GM23338 (cell line): Measurements from ENCODE around the gene PPP1R9A. TPM values are rescaled to one million over a fixed set of nuclear protein-coding genes. Genes with fewer than 3 reads are reported as not detected.

Experiments used
- ATAC-seq: fragments of 200-7000 bp; cut with Tn5 transposase; 3 replicates; pipeline ENCODE4 v1.9.1; 2020
- DNase-seq: peaks from one replicate; pipeline ENCODE4 v3.0.0-alpha.2; 2015; ENCODE audit warnings: low spot score
- H2AFZ ChIP-seq: fragments of 200-600 bp; sonication (generic); 2 replicates; pipeline ENCODE4 v1.8.0; 2016; ENCODE audit warnings: antibody characterized with exemption, mild to moderate bottlenecking, moderate library complexity
- H3F3A ChIP-seq: fragments of 200-600 bp; sonication (generic); replicated peaks from 2 replicates; pipeline ENCODE4 v1.8.0; 2017; ENCODE audit warnings: antibody characterized with exemption, mixed run types, low read depth
- H3K27ac ChIP-seq: fragments of 200-600 bp; sonication (generic); 2 replicates; pipeline ENCODE4 v1.6.1; 2016; ENCODE audit warnings: low read depth
- H3K27me3 ChIP-seq: fragments of 200-600 bp; sonication (generic); 2 replicates; pipeline ENCODE4 v1.8.0; 2016; ENCODE audit warnings: mild to moderate bottlenecking, mixed run types, moderate library complexity; ENCODE audit not compliant: insufficient read depth
- H3K36me3 ChIP-seq: fragments of 200-600 bp; sonication (generic); 2 replicates; pipeline ENCODE4 v1.8.0; 2016; ENCODE audit warnings: mild to moderate bottlenecking; ENCODE audit not compliant: insufficient read depth
- H3K4me1 ChIP-seq: fragments of 200-600 bp; sonication (generic); 2 replicates; pipeline ENCODE4 v1.8.0; 2016; ENCODE audit warnings: mild to moderate bottlenecking, moderate library complexity; ENCODE audit not compliant: insufficient read depth
- H3K4me2 ChIP-seq: fragments of 200-600 bp; sonication (generic); 2 replicates; pipeline ENCODE4 v1.7.1; 2017; ENCODE audit warnings: mixed run types
- H3K4me3 ChIP-seq: fragments of 200-600 bp; sonication (generic); 2 replicates; pipeline ENCODE4 v1.6.1; 2016; ENCODE audit warnings: mixed run types
- H3K79me2 ChIP-seq: fragments of 200-600 bp; sonication (generic); replicated peaks from 2 replicates; pipeline ENCODE4 v1.8.0; 2017; ENCODE audit warnings: mild to moderate bottlenecking; ENCODE audit not compliant: insufficient read depth
- H3K9me2 ChIP-seq: fragments of 200-600 bp; sonication (generic); 2 replicates; pipeline ENCODE4 v1.8.0; 2017; ENCODE audit not compliant: insufficient read depth
- H4K20me1 ChIP-seq: fragments of 200-600 bp; sonication (generic); replicated peaks from 2 replicates; pipeline ENCODE4 v1.8.0; 2017; ENCODE audit warnings: mild to moderate bottlenecking; ENCODE audit not compliant: insufficient read depth
- H3K27ac Mint-ChIP-seq: 2 replicates; pipeline ENCODE4 v1.8.0; 2020; ENCODE audit warnings: inconsistent platforms, mild to moderate bottlenecking, moderate library complexity, mixed read lengths
- H3K27me3 Mint-ChIP-seq: 3 replicates; pipeline ENCODE4 v1.8.0; 2022; ENCODE audit warnings: low read depth, mild to moderate bottlenecking, moderate library complexity, mixed read lengths, inconsistent platforms; ENCODE audit not compliant: insufficient read depth, poor library complexity
- H3K36me3 Mint-ChIP-seq: 3 replicates; pipeline ENCODE4 v1.8.0; 2021; ENCODE audit warnings: low read depth, mild to moderate bottlenecking, inconsistent platforms, moderate library complexity, mixed read lengths
- H3K4me1 Mint-ChIP-seq: 3 replicates; pipeline ENCODE4 v1.8.0; 2020; ENCODE audit warnings: mild to moderate bottlenecking, inconsistent platforms, mixed read lengths
- H3K4me3 Mint-ChIP-seq: 3 replicates; pipeline ENCODE4 v1.8.0; 2021; ENCODE audit warnings: moderate library complexity, mild to moderate bottlenecking, inconsistent platforms, mixed read lengths
- H3K9me3 Mint-ChIP-seq: 3 replicates; pipeline ENCODE4 v1.8.0; 2020; ENCODE audit warnings: moderate library complexity, mild to moderate bottlenecking, inconsistent platforms, mixed read lengths
- CREB1 ChIP-seq: fragments of 250-450 bp; sonication (Bioruptor Pico); IDR thresholded peaks from 2 replicates; pipeline ENCODE4 v1.5.0; 2020; ENCODE audit warnings: low read depth, mild to moderate bottlenecking, moderate library complexity
- CTCF ChIP-seq, 2 experiments: fragments of 200-600 bp in 1 of 2; sonication (generic) in 1 of 2; conservative IDR thresholded peaks; 2 replicates each; pipeline versions ENCODE4 v1.5.1 to v1.6.1; 2016 to 2017; ENCODE audit warnings: antibody characterized with exemption in 2 of 2, low read depth in 2 of 2, mild to moderate bottlenecking in 2 of 2, moderate library complexity in 1 of 2
- ETS1 ChIP-seq: IDR thresholded peaks from 2 replicates; pipeline ENCODE4 v1.6.1; 2016; ENCODE audit warnings: antibody characterized with exemption
- EZH2 ChIP-seq: fragments of 200-600 bp; sonication (generic); IDR thresholded peaks from one replicate; pipeline ENCODE4 v1.8.0; 2017; ENCODE audit warnings: antibody characterized with exemption, mild to moderate bottlenecking, low read depth; ENCODE audit not compliant: unreplicated experiment
- EZH2phosphoT487 ChIP-seq: fragments of 200-600 bp; sonication (generic); IDR thresholded peaks from one replicate; pipeline ENCODE4 v1.8.1; 2018; ENCODE audit warnings: antibody characterized with exemption; ENCODE audit not compliant: unreplicated experiment
- JUNB ChIP-seq: IDR thresholded peaks from one replicate; pipeline ENCODE4 v1.6.1; 2016; ENCODE audit warnings: antibody characterized with exemption; ENCODE audit not compliant: unreplicated experiment
- NANOG ChIP-seq: IDR thresholded peaks from 2 replicates; pipeline ENCODE4 v1.6.1; 2016; ENCODE audit warnings: antibody characterized with exemption, borderline replicate concordance
- POLR2AphosphoS5 ChIP-seq: IDR thresholded peaks from 2 replicates; pipeline ENCODE4 v1.6.1; 2016; ENCODE audit warnings: antibody characterized with exemption, low read depth
- REST ChIP-seq: IDR thresholded peaks from one replicate; pipeline ENCODE4 v1.6.1; 2018; ENCODE audit warnings: antibody characterized with exemption; ENCODE audit not compliant: unreplicated experiment
- STAT1 ChIP-seq: IDR thresholded peaks from one replicate; pipeline ENCODE4 v1.6.1; 2016; ENCODE audit warnings: antibody characterized with exemption; ENCODE audit not compliant: unreplicated experiment
- ZNF114 ChIP-seq: fragments of 250-450 bp; sonication (Bioruptor Pico); IDR thresholded peaks from 2 replicates; pipeline ENCODE4 v1.5.0; 2020; ENCODE audit warnings: mild to moderate bottlenecking, moderate library complexity
- ZNF331 ChIP-seq: fragments of 250-450 bp; sonication (Bioruptor Pico); IDR thresholded peaks from 2 replicates; pipeline ENCODE4 v1.5.0; 2020; ENCODE audit warnings: low read depth, mild to moderate bottlenecking, moderate library complexity
- polyA plus RNA-seq: library from polyadenylated mRNA; unstranded; fragments of >200 nt; fragmentation: Nextera tagmentation; extraction: Ambion mirVana; gene quantifications from 2 replicates; pipeline ENCODE4 v1.2.1, GENCODE V29; 2016
- total RNA-seq: library from RNA; depleted of rRNA; stranded (reverse); fragments of >200 nt; shearing (Covaris generic); gene quantifications from 2 replicates; pipeline ENCODE4 v1.2.3, GENCODE V29; 2014

Gene PPP1R9A
- total and polyA plus RNA-seq, 2 experiments from 2014 or later: 10.6 to 31.8 TPM

GRCh38 chr7:94997547-94997946 lies 90.2 kb downstream of the PPP1R9A start (continued):
- TF ChIP-seq CTCF (conservative IDR thresholded peaks at IDR 0.05; ENCODE audit: low read depth in 2 of 2) (no peak), ZNF114 (no peak), POLR2AphosphoS5 (no peak), EZH2 (no peak), ETS1 (no peak), CREB1 (CRISPR knock-in tag) (no peak), ZNF331 (CRISPR knock-in tag) (no peak), STAT1 (no peak), NANOG (no peak)

- Mint-ChIP-seq H3K9me3 (no peaks in the 10 kb centered on the region), H3K27me3 (peaks cover 2% of the 10 kb centered on the region), H3K4me3 (no peak overlapping the region), H3K4me1 (peaks cover 22% of the 10 kb centered on the region), H3K27ac (0 out of 2 replicates have a peak overlapping the region, but pooled peaks have one; percentile 38), H3K36me3 (no peaks in the 10 kb centered on the region)
- H3K9me2 ChIP-seq: no peaks in the 10 kb centered on the region; the same call in 1 of the 2 replicates
- H3K4me2 ChIP-seq: no peak overlapping the region
- no peak overlapping the region for H3K27ac ChIP-seq
- ATAC-seq: no peak
- H3K4me3 ChIP-seq: no peak overlapping the region
- no peaks in the 10 kb centered on the region for H3F3A ChIP-seq
- no peaks in the 10 kb centered on the region for H3K27me3 ChIP-seq
- no peaks in the 10 kb centered on the region for H3K36me3 ChIP-seq
- no peak for DNase-seq
- peaks cover 19% of the 10 kb centered on the region for H3K4me1 ChIP-seq
- H4K20me1 ChIP-seq: no peaks in the 10 kb centered on the region
- peaks cover 10% of the 10 kb centered on the region for H3K79me2 ChIP-seq
- TF ChIP-seq POLR2AphosphoS5: no peak
- no peak for TF ChIP-seq EZH2
- no peak overlapping the region for H2AFZ ChIP-seq
These were observed 91.1 kb downstream of the PPP1R9A start for GRCh38 chr7:94998266-94999068.

GRCh38 chr7:94999069-94999351 lies 91.6 kb downstream of the PPP1R9A start:
- H3K4me3 Mint-ChIP-seq: no peak overlapping the region
- no peak for TF ChIP-seq EZH2phosphoT487
- no peak for TF ChIP-seq EZH2
- TF ChIP-seq ZNF331 (CRISPR knock-in tag): no peak
- TF ChIP-seq ZNF114: no peak
- TF ChIP-seq JUNB: no peak
- no peak for TF ChIP-seq CREB1 (CRISPR knock-in tag)
- TF ChIP-seq NANOG: no peak
- no peak for TF ChIP-seq CTCF (conservative IDR thresholded peaks at IDR 0.05; ENCODE audit: low read depth in 2 of 2)
- no peak for TF ChIP-seq REST

More at GRCh38 chr7:94999069-94999351, 91.6 kb downstream of the PPP1R9A start:
- Histone ChIP-seq H2AFZ (no peak overlapping the region), H3F3A (no peaks in the 10 kb centered on the region), H3K36me3 (no peaks in the 10 kb centered on the region), H3K4me1 (peaks cover 19% of the 10 kb centered on the region), H3K4me2 (no peak overlapping the region), H3K27me3 (no peaks in the 10 kb centered on the region), H4K20me1 (no peaks in the 10 kb centered on the region), H3K4me3 (no peak overlapping the region), H3K27ac (no peak overlapping the region), H3K9me2 (no peaks in the 10 kb centered on the region; the same call in 1 of the 2 replicates), H3K79me2 (peaks cover 5% of the 10 kb centered on the region)
- H3K4me1 Mint-ChIP-seq: peaks cover 22% of the 10 kb centered on the region
- H3K27me3 Mint-ChIP-seq: peaks cover 2% of the 10 kb centered on the region
- H3K36me3 Mint-ChIP-seq: no peaks in the 10 kb centered on the region
- H3K9me3 Mint-ChIP-seq: no peaks in the 10 kb centered on the region
- ATAC-seq (no peak), DNase-seq (no peak)
- no peak overlapping the region for H3K27ac Mint-ChIP-seq
